ENCODE data around the gene DST. TPM values are rescaled to one million over a fixed set of nuclear protein-coding genes. Genes with fewer than 3 reads are reported as not detected.

DST gene
- total RNA-seq, 1 donor from 2014 or later, result 442 TPM

DNA sequence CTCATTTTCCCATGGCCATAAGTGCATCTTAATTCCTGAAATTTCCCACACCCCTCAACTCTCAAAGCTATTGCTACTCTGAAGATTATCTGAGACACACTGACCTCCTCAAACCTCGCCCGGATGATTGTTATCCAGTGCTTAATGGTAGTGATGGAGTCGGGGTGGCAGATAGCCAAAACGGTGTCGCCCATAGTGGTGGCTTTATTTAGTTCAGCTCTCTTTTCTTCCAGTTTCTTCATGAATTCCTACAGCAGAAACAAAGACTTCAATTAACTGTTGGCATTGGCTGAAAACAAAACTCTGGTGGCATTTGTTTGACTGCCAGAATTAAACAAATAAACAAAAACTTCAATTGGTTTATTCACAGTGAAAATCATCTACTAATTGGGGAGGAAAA lies 165.4 kb downstream of the DST start:
- peaks cover 20% of the 10 kb centered on the region for H3K36me3 Mint-ChIP-seq (ENCODE audit: low read depth, unreplicated experiment)
- H3K4me2 ChIP-seq (ENCODE audit: low read length), result no peak overlapping the region
- peaks cover 23% of the 10 kb centered on the region for H4K20me1 ChIP-seq (ENCODE audit: insufficient read depth, low read length)
- no peaks in the 10 kb centered on the region for H3K27me3 ChIP-seq (ENCODE audit: insufficient read depth, low read length)
- H3K36me3 ChIP-seq (ENCODE audit: insufficient read depth, low read length), result peaks cover 69% of the 10 kb centered on the region
- H3K79me2 ChIP-seq (ENCODE audit: insufficient read depth, low read length), result no peaks in the 10 kb centered on the region
- H3K4me3 ChIP-seq (ENCODE audit: insufficient read depth, low read depth, low read length), result no peak overlapping the region
- H2AFZ ChIP-seq (ENCODE audit: low read depth, low read length), result no peak overlapping the region
- H3K9ac ChIP-seq (ENCODE audit: low read length), result no peak overlapping the region
- no peak overlapping the region for H3K27ac ChIP-seq (ENCODE audit: low read depth, low read length)
- H3K27ac Mint-ChIP-seq (ENCODE audit: unreplicated experiment), result peak overlapping the region; percentile 29
- no peaks in the 10 kb centered on the region for H3K4me1 ChIP-seq (ENCODE audit: insufficient read depth, low read length)
- peaks cover 3% of the 10 kb centered on the region for H3K9me3 ChIP-seq (ENCODE audit: insufficient read depth, low read depth, low read length)
- H3K9me3 Mint-ChIP-seq (ENCODE audit: unreplicated experiment), result no peaks in the 10 kb centered on the region
- no peak overlapping the region for H3K4me3 Mint-ChIP-seq (ENCODE audit: unreplicated experiment)
- no peak for DNase-seq (ENCODE audit: low read depth)
- no peaks in the 10 kb centered on the region for H3K27me3 Mint-ChIP-seq (ENCODE audit: low read depth, unreplicated experiment)
- no peak for FAIRE-seq
- H3K4me1 Mint-ChIP-seq (ENCODE audit: low read depth, unreplicated experiment), result peaks cover 1% of the 10 kb centered on the region
- no peak for TF ChIP-seq EZH2 (IDR thresholded peaks at IDR 0.05; ENCODE audit: insufficient read depth, low read length)
- TF ChIP-seq, protein P1, sequence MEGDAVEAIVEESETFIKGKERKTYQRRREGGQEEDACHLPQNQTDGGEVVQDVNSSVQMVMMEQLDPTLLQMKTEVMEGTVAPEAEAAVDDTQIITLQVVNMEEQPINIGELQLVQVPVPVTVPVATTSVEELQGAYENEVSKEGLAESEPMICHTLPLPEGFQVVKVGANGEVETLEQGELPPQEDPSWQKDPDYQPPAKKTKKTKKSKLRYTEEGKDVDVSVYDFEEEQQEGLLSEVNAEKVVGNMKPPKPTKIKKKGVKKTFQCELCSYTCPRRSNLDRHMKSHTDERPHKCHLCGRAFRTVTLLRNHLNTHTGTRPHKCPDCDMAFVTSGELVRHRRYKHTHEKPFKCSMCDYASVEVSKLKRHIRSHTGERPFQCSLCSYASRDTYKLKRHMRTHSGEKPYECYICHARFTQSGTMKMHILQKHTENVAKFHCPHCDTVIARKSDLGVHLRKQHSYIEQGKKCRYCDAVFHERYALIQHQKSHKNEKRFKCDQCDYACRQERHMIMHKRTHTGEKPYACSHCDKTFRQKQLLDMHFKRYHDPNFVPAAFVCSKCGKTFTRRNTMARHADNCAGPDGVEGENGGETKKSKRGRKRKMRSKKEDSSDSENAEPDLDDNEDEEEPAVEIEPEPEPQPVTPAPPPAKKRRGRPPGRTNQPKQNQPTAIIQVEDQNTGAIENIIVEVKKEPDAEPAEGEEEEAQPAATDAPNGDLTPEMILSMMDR (IDR thresholded peaks at IDR 0.05; ENCODE audit: insufficient read depth, low read depth, low read length), result no peak

DNA sequence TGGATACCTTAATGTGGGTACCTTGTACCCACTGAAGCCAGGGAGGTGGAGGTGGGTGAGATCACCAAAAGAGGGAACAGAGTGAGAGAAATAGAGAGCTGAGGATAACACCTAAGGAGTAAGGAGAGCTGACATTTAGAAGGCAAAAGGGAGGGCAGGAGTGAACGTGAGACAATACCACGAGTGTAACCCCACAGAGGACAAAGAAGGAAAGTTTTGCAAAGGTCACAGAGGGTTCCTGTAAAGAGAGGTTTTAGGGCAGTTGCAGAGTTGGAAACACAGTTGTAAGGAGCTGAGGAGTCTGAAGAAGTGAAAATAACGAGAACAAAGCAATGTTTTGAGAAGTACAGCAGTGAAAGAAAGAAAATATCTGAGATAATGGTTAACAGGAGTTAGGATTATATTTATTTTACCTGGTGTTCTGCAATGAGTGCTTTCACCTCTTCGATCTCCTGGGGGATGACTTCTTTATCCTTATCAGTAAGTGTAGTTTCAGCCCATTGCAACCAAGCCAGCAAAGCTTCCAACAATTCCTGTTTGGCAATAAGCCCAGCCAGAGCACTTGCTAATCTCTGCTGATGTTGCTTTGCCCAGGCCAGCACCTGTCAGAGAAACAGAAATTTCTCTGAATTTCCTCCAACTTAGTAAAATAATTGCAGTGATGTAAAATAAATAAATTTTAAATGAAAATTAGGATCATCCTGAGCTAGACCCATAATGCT lies 166.8 kb downstream of the DST start:
- H3K27me3 ChIP-seq (ENCODE audit: insufficient read depth, low read length), result no peaks in the 10 kb centered on the region
- H3K79me2 ChIP-seq (ENCODE audit: insufficient read depth, low read length), result no peaks in the 10 kb centered on the region
- H3K36me3 ChIP-seq (ENCODE audit: insufficient read depth, low read length), result peaks cover 69% of the 10 kb centered on the region
- H3K27ac ChIP-seq (ENCODE audit: low read depth, low read length), result no peak overlapping the region
- Mint-ChIP-seq H3K36me3 (ENCODE audit: low read depth, unreplicated experiment) (peaks cover 17% of the 10 kb centered on the region), H3K9me3 (ENCODE audit: unreplicated experiment) (no peaks in the 10 kb centered on the region), H3K27me3 (ENCODE audit: low read depth, unreplicated experiment) (no peaks in the 10 kb centered on the region), H3K27ac (ENCODE audit: unreplicated experiment) (no peak overlapping the region), H3K4me3 (ENCODE audit: unreplicated experiment) (no peak overlapping the region), H3K4me1 (ENCODE audit: low read depth, unreplicated experiment) (peaks cover 1% of the 10 kb centered on the region)
- H3K9ac ChIP-seq (ENCODE audit: low read length), result no peak overlapping the region
- TF ChIP-seq, protein P1 (IDR thresholded peaks at IDR 0.05; ENCODE audit: insufficient read depth, low read depth, low read length), result no peak
- TF ChIP-seq EZH2 (IDR thresholded peaks at IDR 0.05; ENCODE audit: insufficient read depth, low read length), result no peak
- DNase-seq (ENCODE audit: low read depth) (peak; percentile 58), FAIRE-seq (no peak)
- H3K4me1 ChIP-seq (ENCODE audit: insufficient read depth, low read length), result no peaks in the 10 kb centered on the region
- peaks cover 23% of the 10 kb centered on the region for H4K20me1 ChIP-seq (ENCODE audit: insufficient read depth, low read length)
- no peak overlapping the region for H2AFZ ChIP-seq (ENCODE audit: low read depth, low read length)
- H3K4me3 ChIP-seq (ENCODE audit: insufficient read depth, low read depth, low read length), result no peak overlapping the region
- no peak overlapping the region for H3K4me2 ChIP-seq (ENCODE audit: low read length)
- H3K9me3 ChIP-seq (ENCODE audit: insufficient read depth, low read depth, low read length), result peaks cover 3% of the 10 kb centered on the region

DNA sequence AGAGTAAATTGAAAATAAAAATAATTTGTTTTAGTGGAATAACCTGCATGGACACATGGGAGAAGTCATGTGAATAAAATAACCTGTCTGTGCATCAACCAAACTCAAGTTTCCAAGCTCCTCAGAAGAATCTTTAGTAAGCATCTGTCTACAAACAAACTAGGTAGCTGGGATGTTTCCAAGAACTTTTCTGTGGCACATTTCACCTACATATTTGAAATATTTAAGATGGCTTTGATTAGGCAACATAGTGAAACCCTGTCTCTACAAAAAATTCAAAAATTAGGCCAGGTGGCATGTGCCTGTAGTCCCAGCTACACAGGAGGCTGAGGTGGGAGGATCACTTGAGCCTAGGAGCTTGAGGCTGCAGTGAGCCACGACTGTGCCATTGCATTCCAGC lies 168.2 kb downstream of the DST start:
- H4K20me1 ChIP-seq (ENCODE audit: insufficient read depth, low read length), result peaks cover 22% of the 10 kb centered on the region
- no peaks in the 10 kb centered on the region for H3K4me1 ChIP-seq (ENCODE audit: insufficient read depth, low read length)
- no peak overlapping the region for H3K4me2 ChIP-seq (ENCODE audit: low read length)
- no peaks in the 10 kb centered on the region for H3K27me3 ChIP-seq (ENCODE audit: insufficient read depth, low read length)
- H3K4me1 Mint-ChIP-seq (ENCODE audit: low read depth, unreplicated experiment), result peaks cover 1% of the 10 kb centered on the region
- peaks cover 2% of the 10 kb centered on the region for H3K9me3 ChIP-seq (ENCODE audit: insufficient read depth, low read depth, low read length)
- H3K36me3 ChIP-seq (ENCODE audit: insufficient read depth, low read length), result peaks cover 67% of the 10 kb centered on the region
- no peak overlapping the region for H3K27ac Mint-ChIP-seq (ENCODE audit: unreplicated experiment)
- H3K4me3 ChIP-seq (ENCODE audit: insufficient read depth, low read depth, low read length), result no peak overlapping the region
- no peak overlapping the region for H3K27ac ChIP-seq (ENCODE audit: low read depth, low read length)
- FAIRE-seq, result no peak
- no peak overlapping the region for H3K9ac ChIP-seq (ENCODE audit: low read length)
- H3K4me3 Mint-ChIP-seq (ENCODE audit: unreplicated experiment), result no peak overlapping the region
- H2AFZ ChIP-seq (ENCODE audit: low read depth, low read length), result no peak overlapping the region
- no peaks in the 10 kb centered on the region for H3K9me3 Mint-ChIP-seq (ENCODE audit: unreplicated experiment)
- DNase-seq (ENCODE audit: low read depth), result no peak
- TF ChIP-seq, protein P1 (IDR thresholded peaks at IDR 0.05; ENCODE audit: insufficient read depth, low read depth, low read length), result no peak
- no peak for TF ChIP-seq EZH2 (IDR thresholded peaks at IDR 0.05; ENCODE audit: insufficient read depth, low read length)
- H3K79me2 ChIP-seq (ENCODE audit: insufficient read depth, low read length), result no peaks in the 10 kb centered on the region
- H3K36me3 Mint-ChIP-seq (ENCODE audit: low read depth, unreplicated experiment), result peaks cover 16% of the 10 kb centered on the region
- H3K27me3 Mint-ChIP-seq (ENCODE audit: low read depth, unreplicated experiment), result no peaks in the 10 kb centered on the region

Measured in astrocyte (in vitro differentiated cells and primary cell).